Measurements from ENCODE around the gene CHPT1.
A peak's percentile ranks its signal among the peaks of the same experiment; 100 is the strongest.
"Not testable (repeated sequence)": the region's sequence is repeated elsewhere in the genome, so short reads cannot be mapped to it uniquely, and the experiment has no call there.

CHPT1 gene

DNA sequence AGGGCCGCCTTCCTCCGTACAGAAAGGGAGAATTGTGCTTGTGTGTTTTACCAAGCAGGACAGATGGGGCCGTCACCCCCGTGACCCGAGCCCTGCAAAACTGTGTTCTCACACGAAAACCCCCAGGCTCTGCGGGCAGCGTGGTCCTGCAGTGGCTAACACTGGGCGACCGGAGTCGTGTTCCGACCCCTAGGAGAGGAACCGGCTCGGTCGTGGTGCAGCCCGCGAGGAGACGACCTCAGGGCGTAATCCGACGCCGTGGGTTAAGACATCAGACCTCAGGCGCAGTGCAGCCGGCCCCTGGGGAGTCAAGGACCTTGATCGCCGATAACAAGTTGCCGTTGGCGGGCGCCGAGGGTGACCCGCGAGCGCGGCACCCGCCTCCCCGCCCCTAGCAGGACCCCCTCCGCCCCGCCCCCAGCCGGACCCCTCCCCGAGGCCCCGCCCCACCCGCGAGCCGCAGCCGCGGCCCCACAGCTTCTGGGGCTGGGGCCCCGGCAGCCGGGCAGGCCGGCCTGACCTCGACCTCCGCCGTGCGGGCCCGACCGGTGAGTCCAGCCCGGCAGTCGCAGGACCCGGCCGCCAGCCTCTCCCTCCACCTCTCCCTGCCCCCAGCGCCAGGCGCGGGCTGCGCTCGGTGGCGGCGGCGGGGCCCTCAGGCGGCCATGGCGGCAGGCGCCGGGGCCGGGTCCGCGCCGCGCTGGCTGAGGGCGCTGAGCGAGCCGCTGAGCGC lies at the start of gene CHPT1:
Gene CHPT1, plus strand, starts transcription at position 444 of the 733 bp plus-strand sequence. Its CDS starts 222 bp downstream, at position 666.
- no peak for DNase-seq (ENCODE audit: low read depth in 2 of 2)

DNA sequence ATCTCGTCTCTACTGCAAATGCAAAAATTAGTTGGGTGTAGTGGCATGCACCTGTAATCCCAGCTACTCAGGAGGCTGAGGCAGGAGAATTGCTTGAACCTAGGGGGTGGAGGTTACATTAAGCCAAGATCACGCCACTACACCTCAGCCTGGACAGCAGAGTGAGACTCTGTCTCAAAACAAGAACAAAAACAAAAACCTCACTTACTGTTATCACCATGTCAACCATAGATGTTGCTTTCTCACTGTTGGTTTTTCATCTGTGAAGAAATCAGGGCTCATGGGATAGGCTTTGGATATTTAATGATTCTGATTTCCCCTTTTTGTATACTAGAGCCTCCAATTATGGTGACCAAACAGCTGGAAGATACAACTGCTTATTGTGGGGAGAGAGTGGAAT lies 49.7 kb upstream of the CHPT1 start:
- DNase-seq (ENCODE audit: low read depth in 2 of 2) = no peak

DNA sequence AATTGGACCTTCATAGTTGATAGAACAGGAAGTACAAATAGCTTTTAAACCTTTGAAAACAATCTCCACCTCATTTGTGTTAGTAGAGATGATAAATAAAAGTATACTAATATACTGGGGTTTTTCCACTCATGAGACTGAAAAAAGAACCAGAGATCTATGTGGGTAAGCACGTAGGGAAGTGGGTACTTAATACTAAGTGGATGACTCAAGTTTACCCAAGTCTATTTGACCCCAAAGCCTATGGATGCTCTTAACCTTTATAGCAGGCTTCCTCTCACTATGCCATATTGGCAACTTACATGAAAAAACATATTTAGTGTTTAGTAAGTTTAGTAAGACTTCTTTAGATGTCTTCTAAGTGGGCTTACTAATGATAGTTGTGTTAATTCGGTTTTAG lies 49.2 kb upstream of the CHPT1 start:
- no peak for DNase-seq (ENCODE audit: low read depth in 2 of 2)

DNA sequence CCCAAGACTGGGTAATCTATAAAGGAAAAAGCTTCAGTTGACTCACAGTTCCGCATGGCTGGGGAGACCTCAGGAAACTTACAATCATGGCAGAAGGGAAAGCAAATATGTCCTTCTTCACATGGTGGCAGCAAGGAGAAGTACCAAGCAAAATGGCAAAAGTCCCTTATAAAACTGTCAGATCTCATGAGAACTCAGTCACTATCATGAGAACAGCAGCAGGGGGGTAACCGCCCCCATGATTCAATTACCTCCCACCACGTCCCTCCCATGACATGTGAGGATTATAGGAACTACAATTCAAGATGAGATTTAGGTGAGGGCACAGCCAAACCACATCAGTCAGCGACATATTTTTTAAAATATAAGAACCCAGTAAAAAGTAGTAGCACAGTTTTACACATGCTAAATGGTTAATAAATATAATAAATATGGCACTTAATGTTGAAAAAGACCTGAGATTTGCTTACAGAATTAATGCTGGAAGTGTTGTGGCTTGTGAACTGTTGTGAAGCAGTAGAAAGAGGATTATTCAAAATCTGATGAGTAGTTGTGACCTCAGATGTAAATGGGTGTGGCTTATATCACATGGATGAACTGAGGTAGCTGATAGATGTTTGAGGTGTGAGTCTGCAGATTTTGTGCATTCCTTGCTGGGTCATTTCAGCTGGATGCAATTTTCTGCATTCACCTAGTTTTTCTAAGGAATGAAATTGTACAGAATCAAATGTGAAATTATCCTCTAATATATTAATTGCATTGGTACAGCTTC lies 46.9 kb upstream of the CHPT1 start:
- no peak for DNase-seq (ENCODE audit: low read depth in 2 of 2)

DNA sequence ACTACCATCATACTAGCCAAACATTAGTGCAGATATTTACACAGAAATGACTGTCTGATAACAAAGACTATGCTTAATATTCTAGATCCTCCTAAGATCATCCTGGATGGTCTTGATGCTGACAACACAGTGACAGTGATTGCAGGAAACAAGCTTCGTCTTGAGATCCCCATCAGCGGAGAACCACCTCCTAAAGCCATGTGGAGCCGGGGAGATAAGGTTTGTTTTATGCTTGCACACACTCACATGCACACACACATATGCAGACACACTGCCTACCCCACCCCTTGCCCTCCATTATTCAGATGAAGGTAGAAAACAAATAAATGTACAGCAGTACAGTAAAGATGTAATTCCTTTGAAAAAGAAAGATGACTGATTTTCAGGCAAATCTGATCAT lies 44.4 kb upstream of the CHPT1 start:
- DNase-seq (ENCODE audit: low read depth in 2 of 2) = no peak

DNA sequence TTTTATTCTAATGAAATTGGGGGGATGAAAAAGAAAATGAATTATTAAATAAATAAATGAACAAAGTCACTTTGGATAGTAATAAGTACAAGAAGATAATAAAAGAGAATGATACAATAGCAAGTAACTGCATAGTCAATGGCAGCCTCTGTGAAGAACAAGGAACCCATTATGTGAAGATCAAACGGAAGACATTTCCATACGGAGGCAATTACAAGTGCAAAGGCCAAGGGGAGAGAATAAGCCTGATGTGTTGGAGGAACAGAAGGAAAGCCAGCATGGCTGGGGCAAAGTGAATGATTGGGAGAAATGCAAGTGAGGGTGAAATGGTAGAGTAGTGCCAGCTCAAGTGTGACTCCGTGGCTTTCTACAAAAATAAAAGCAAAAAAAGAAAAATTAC lies 43.9 kb upstream of the CHPT1 start:
- DNase-seq (ENCODE audit: low read depth in 2 of 2) = no peak

DNA sequence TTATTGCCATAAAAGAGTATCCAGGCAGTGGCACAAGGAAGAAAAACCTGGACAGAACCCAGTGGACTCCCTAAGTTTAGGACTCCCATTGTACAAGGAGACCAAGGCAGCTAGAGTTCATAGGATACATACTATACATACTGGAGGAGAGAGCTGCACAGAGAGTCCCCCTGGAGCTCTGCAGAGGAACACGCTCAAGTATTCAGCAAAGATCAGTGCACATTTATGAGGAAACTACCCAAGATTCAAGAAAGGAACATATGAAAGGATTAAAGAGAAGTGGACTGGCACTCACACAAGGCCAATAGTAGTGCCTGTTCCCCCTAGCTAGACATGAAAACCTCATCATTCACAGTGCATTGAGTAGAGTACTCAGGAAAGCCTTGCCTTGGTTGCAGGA lies 43.0 kb upstream of the CHPT1 start:
- DNase-seq (ENCODE audit: low read depth in 2 of 2) = no peak

DNA sequence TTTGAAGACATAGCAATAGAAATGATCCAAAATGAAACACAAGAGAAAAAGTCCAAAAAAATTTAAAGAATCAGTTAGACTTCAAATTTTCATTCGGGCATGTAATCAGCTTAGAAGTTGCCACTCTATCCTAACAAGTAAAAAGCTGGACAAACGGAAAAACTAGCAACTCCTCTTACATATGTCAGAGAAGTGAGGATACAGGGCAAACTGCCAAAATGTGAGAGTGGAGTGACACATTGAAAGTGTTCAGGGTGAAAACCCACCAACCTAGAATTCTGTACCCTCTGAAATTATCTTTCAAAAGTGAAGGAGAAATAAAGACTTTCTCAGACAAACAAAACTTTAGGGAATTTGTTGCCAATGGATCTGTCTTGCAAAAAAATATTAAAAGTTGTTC lies 42.0 kb upstream of the CHPT1 start:
- DNase-seq (ENCODE audit: low read depth in 2 of 2) = no peak

DNA sequence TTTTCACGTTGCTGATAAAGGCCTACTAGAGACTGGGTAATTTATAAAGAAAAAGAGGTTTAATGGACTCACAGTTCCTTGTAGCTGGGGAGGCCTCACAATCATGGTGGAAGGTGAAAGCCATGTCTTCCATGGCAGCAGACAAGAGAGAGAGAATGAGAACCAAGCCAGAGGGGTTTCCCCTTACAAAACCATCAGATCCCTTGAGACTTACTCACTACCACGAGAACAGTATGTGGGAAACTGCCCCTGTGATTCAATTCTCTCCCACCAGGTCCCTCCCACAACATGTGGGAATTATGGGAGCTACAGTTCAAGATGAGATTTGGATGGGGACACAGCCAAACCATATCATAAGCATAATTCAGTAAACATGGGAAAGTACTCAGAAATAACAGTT lies 36.8 kb upstream of the CHPT1 start:
- not testable (repeated sequence) for DNase-seq (ENCODE audit: low read depth in 2 of 2)

DNA sequence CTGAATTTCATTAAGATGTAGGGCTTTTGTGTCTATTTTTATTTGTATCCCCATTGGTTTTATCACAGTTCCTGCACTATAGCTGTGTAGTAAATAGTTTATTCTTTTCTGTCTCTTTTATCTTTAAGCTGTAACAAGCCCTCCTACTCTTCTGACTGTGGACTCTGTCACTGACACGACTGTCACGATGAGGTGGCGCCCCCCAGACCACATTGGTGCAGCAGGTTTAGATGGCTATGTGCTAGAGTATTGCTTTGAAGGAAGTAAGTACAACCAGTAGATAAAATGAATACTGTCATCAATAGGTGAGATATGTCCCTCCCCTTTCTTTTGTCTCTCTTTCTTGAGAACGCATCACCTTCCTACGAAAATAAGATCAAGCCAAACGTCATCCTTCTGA lies 34.1 kb upstream of the CHPT1 start:
- DNase-seq (ENCODE audit: low read depth in 2 of 2) = no peak

DNA sequence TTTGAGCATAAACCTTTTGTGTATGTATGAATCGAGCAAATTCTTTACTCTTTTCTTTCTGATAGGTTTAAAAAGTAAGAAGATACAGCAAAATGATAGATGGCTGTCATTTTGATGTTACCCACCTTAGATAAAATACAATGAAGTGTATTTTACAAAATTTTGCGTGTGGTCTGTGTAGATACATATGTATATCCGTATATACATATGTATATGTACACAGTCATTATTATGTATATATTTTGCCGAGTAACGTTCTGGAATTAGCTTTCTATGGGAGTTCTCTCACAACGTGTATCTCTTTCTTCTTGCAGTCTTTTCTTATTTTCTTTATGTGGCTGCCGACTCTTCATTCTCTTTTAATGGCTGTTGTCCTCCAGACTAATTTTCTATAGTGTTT lies 32.4 kb upstream of the CHPT1 start:
- no peak for DNase-seq (ENCODE audit: low read depth in 2 of 2)

DNA sequence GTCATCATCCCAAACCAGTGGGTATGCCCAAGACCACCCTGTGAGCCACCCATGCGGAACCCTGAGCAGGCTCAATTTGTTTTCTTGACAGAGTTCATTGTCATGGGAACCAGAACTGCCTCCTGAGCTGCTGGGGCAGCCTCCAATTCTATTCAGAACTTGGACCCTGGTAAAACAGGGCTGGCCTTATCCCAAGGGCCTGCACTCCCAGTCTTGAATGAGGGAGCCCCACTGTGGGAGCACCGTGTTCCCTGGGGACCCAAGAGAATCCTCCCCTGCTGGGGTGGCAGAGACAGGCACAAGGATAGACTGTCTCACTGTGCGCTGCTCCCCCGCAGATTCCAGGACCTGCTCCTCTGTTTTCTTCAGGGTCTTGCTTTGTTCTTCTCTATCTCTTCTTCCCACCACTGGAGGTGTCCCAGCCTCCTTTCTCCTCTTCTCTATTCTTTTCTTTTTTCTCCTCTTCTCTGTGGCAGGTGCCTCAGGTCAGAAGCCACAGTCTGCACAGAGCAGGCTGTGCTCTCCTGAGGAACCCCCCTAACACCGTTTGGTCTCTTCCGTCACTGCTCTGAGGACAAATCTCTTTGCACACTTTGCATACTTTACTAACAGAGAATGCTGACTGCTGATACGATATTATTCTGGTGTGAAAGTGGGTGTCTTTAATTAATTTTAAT lies 31.2 kb upstream of the CHPT1 start:
- no peak for DNase-seq (ENCODE audit: low read depth in 2 of 2)

DNA sequence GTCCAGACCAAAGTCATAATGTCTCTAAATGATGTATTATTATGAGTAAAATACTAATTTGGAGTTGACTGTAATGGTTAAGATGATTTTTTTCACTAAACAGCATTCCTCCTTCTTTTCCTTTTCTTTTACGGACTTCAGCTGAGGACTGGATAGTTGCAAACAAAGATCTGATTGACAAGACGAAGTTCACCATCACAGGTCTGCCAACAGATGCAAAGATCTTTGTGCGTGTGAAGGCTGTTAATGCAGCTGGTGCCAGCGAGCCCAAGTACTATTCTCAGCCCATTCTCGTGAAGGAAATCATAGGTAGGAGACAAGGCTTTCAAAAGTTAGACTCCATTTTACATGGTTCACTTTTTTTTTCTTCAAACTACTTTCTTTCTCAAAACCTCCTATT lies 29.8 kb upstream of the CHPT1 start:
- DNase-seq (ENCODE audit: low read depth in 2 of 2) = no peak

DNA sequence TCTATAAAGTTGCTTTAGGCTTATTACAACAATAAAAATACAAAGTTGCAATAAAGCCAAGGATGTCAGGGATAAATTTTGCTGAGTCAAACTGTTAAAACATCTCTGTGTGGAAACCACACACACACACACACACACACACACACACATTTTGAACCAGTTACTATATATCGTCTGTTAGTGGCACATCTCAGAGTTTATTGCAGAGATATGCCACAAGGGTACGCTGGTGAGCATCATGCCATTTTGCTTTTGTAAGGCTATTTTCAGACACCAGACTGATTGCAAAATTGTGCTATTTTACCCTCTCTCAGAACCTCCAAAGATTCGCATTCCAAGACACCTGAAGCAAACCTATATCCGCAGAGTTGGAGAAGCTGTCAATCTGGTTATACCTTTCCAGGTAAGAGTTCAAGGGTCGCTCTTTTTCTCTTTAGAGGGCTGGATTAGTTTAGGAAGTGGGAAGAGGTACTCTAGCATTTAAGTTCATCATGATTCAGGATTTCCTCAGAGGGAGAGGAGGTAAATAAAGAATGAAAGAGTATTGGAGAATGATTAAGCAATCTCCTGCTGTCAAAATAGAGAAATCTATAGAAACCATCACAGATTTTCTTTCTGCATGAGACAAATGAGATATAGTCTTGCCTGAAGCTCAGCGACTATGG lies 27.3 kb upstream of the CHPT1 start:
- peak; percentile 15 to 17 for DNase-seq (ENCODE audit: low read depth in 2 of 2)

DNA sequence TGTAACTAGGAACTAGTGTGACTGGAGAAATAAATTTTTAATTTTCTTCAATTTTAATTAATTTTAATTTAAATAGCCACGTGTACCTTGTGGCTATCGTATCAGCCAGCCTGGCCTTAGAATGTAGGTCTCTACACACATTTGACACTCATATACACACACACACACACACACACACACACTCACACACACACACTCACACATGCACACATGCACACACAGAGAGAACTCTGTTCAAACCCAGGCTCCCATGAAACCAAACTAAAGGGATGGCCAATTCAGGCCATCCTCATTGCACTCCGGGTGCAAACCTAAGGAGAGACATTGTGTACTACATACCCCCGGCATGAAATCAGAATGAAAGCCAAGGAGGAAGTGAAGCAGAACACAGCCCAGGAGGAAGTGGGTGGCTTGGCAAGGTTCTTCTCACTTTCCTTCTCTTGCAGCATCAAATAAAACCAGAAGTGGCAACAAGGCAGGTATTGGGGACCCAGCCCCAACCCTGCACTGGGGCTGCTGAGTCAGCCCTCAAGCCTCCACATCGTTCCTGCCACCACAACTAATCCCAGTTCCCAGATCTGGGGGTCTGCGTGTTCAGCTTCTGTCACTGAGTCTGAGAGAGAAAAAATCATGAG lies 26.2 kb upstream of the CHPT1 start:
- DNase-seq (ENCODE audit: low read depth in 2 of 2) = no peak

DNA sequence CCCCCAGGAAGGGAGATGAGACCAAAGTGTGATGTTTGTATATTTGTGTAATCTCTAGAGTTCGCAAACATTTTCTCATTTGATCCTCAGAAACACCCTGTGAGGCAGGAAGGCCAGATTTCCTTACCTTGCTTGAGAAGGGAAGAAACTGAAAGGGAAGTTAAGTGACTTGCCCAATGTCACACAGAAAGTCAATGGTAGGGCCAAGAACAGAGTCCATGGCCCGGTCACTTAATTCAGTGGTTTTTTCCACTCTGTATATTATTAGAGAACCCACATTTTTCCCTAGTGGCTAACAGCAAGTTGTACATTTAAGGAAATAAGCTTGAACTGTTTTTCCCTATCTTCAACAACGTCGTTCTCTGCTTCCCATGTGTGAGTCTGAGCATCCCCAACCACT lies 25.6 kb upstream of the CHPT1 start:
- DNase-seq (ENCODE audit: low read depth in 2 of 2) = no peak

DNA sequence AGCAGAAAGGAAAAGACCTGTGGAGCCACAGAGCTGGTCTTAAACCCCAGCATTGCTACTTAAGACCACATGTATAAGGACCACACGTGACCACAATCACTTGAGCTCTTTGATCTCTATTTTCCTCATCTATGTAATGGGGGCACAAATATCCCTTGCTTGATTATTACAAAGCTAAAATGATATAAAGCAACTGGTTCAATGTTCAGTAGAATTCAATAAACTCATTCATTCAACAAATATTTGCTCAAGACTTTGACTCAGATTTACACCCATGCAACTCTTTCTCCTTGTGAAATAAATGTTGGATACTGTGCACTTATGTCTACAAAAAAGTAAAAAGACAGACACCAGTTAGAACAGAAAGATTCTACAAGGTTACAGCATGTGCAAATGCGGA lies 21.9 kb upstream of the CHPT1 start:
- no peak for DNase-seq (ENCODE audit: low read depth in 2 of 2)

DNA sequence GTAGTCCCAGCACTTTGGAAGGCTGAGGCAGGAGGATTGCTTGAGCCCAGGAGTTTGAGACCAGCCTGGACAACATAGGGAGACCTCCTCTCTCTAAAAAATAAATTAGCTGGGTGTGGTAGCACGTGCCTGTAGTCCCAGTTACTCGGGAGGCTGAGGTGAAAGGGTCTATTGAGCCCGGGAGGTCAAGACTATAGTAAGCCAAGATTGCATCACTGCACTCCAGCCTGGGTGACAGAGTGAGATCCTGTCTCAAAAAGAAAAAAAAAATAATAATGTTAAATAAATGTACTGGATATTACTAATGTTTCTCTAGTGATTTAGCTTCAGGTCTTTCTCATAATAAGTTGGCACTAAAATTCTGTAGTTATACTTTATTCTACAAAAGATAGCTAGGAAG lies 20.9 kb upstream of the CHPT1 start:
- not testable (repeated sequence) for DNase-seq (ENCODE audit: low read depth in 2 of 2)

DNA sequence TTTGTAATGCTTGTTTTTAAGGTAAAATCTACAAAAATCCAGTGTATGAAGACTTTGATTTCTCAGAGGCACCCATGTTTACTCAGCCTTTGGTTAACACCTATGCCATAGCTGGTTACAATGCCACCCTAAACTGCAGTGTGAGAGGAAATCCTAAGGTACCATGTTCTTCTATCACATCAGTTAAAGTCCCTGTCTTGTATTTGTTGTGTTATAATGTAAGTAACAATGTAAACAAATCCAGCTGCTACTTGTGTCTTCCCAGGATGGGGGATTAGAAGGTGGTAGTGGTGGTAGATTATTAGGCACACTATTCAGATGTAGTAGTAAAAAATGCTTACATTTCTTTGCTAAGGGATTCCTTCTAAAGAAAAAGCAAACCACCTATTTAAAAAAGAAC lies 19.4 kb upstream of the CHPT1 start:
- no peak for DNase-seq (ENCODE audit: low read depth in 2 of 2)

DNA sequence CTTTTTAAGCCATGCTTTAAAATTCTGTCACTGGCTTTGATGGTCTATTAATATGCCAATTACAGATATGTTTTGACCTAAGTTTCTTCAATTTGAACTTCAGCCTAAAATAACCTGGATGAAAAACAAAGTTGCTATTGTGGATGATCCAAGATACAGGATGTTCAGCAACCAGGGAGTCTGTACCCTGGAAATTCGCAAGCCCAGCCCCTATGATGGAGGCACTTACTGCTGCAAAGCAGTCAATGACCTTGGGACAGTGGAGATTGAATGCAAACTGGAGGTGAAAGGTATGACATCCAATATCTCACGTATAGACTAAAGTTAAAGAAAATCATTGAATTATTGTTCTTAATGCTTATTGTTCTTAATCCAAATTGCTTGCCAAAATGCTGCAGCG lies 17.2 kb upstream of the CHPT1 start:
- no peak for DNase-seq (ENCODE audit: low read depth in 2 of 2)

DNA sequence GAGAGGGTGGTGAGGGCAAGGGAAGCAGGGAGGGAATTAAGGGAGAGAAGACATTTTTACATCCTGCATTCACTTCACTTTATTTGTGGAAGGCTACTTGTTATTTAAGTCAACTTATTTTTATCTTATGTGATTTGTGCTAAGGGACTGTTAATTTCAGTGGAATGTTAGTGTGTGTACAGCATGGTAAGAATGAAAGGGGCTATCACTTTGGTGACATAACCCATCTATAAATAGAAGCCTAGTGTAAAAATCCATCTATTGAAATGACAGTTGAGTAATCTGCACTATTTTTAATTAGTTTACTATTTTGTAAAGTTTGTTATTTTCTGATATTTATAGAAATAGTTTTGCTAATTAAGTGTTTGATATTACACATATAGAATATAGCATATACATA lies 16.8 kb upstream of the CHPT1 start:
- no peak for DNase-seq (ENCODE audit: low read depth in 2 of 2)

DNA sequence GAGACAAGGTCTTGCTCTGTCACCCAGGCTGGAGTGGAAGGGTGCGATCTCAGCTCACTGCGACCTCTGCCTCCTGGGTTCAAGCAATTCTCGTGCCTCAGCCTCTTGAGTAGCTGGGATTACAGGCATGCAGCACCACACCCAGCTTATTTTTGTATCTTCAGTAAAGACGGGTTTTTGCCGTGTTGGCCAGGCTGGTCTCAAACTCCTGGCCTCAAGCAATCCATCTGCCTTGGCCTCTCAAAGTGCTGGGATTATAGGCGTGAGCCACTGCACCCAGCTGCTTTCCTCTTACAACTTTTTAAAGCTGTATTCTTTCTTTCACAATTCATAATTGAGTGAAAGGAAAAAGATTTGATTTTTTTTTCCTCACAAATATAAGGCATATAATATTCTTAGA lies 15.8 kb upstream of the CHPT1 start:
- DNase-seq (ENCODE audit: low read depth in 2 of 2) = not testable (repeated sequence)
